WERI-Rb-1 (cell line): ENCODE measurements around the gene RORB.

Experiments used
- DNase-seq: peaks from one replicate; pipeline ENCODE4 v3.0.0-alpha.2; 2020
- H3K27ac ChIP-seq: fragments of 250-450 bp; sonication (Bioruptor Pico); 2 replicates; pipeline ENCODE4 v1.5.1; 2020; ENCODE audit warnings: mild to moderate bottlenecking, moderate library complexity
- H3K27me3 ChIP-seq: fragments of 250-450 bp; sonication (Bioruptor Pico); 2 replicates; pipeline ENCODE4 v1.5.1; 2021; ENCODE audit warnings: mild to moderate bottlenecking, low read depth, moderate library complexity; ENCODE audit not compliant: insufficient read depth, severe bottlenecking
- H3K36me3 ChIP-seq: fragments of 250-450 bp; sonication (Bioruptor Pico); 2 replicates; pipeline ENCODE4 v1.5.1; 2020; ENCODE audit warnings: mild to moderate bottlenecking, moderate library complexity
- H3K4me3 ChIP-seq: 2 replicates; pipeline ENCODE4 v1.5.1; 2011; ENCODE audit warnings: low read depth, mild to moderate bottlenecking, control low read depth, low read length
- H3K9me3 ChIP-seq: fragments of 250-450 bp; sonication (Bioruptor Pico); 2 replicates; pipeline ENCODE4 v1.5.1; 2021; ENCODE audit warnings: mild to moderate bottlenecking, moderate library complexity; ENCODE audit not compliant: severe bottlenecking
- CTCF ChIP-seq: IDR thresholded peaks from 2 replicates; pipeline ENCODE4 v1.5.1; 2011; ENCODE audit warnings: low read depth, mild to moderate bottlenecking, control low read depth, inconsistent platforms, low read length

RORB gene

GRCh38 chr9:74570879-74571512, 73.9 kb downstream of the RORB start:
- H3K36me3 ChIP-seq, result no peaks in the 10 kb centered on the region
- no peaks in the 10 kb centered on the region for H3K27me3 ChIP-seq
- TF ChIP-seq CTCF, result peak; percentile 45
- no peak overlapping the region for H3K27ac ChIP-seq
- no peak overlapping the region for H3K4me3 ChIP-seq
- H3K9me3 ChIP-seq, result no peaks in the 10 kb centered on the region
- DNase-seq, result peak; percentile 39

DNA sequence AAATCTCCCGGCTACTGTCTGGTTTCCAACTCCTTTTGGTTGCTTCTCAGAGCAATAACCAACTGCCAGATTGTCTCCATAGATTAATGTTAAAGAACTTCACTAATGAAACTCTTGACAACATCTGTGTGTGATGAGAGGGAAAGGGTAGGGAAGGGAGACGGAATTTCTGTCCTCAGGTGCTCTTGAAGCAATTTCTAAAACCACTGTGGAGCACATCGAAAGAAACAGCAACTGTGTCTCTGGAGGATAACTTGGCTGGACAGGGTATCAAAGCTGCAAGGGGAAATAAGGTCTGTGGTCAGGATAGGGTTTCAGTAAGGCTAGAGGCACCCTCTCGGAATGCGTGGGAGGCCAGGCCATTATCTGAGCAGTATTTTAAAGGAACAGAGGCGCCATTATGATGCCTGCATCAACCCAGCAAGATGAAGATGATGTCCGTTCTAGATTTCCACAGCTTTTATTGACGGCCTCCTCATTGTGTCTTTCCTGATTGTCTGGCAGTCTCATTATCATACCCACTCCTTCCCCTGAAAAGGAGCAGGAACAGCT, 76.6 kb downstream of the RORB start:
- Histone ChIP-seq H3K36me3 (no peaks in the 10 kb centered on the region), H3K9me3 (no peaks in the 10 kb centered on the region), H3K27me3 (no peaks in the 10 kb centered on the region), H3K4me3 (no peak overlapping the region), H3K27ac (no peak overlapping the region)
- TF ChIP-seq CTCF, result no peak
- no peak for DNase-seq

- no peak for DNase-seq
- H3K9me3 ChIP-seq, result no peaks in the 10 kb centered on the region
- no peak for TF ChIP-seq CTCF
- H3K4me3 ChIP-seq, result no peak overlapping the region
- H3K27me3 ChIP-seq, result no peaks in the 10 kb centered on the region
- no peaks in the 10 kb centered on the region for H3K36me3 ChIP-seq
- no peak overlapping the region for H3K27ac ChIP-seq
These were observed 79.0 kb downstream of the RORB start for GRCh38 chr9:74576176-74576575.

- H3K27me3 ChIP-seq, result no peaks in the 10 kb centered on the region
- peak; percentile 41; the same call in 1 of the 2 replicates for TF ChIP-seq CTCF
- no peak overlapping the region for H3K27ac ChIP-seq
- no peaks in the 10 kb centered on the region for H3K36me3 ChIP-seq
- DNase-seq, result no peak
- no peak overlapping the region for H3K4me3 ChIP-seq
- no peaks in the 10 kb centered on the region for H3K9me3 ChIP-seq
These were observed 80.8 kb downstream of the RORB start for GRCh38 chr9:74577956-74578355.

- no peak for DNase-seq
- Histone ChIP-seq H3K9me3 (no peaks in the 10 kb centered on the region), H3K27ac (no peak overlapping the region), H3K27me3 (no peaks in the 10 kb centered on the region), H3K4me3 (no peak overlapping the region), H3K36me3 (no peaks in the 10 kb centered on the region)
- TF ChIP-seq CTCF, result no peak
These were observed 92.4 kb downstream of the RORB start for GRCh38 chr9:74589576-74589975.

GRCh38 chr9:74595286-74595685, 98.2 kb downstream of the RORB start:
- Histone ChIP-seq H3K27me3 (no peaks in the 10 kb centered on the region), H3K36me3 (no peaks in the 10 kb centered on the region), H3K4me3 (no peak overlapping the region), H3K27ac (no peak overlapping the region), H3K9me3 (no peaks in the 10 kb centered on the region)
- no peak for DNase-seq
- TF ChIP-seq CTCF, result no peak
